GM21786 (cell line): ENCODE measurements around the gene ZNF215.
"Not testable (repeated sequence)": the region's sequence is repeated elsewhere in the genome, so short reads cannot be mapped to it uniquely, and the experiment has no call there.

Source experiments
- ATAC-seq: cut with Tn5 transposase; IDR thresholded peaks from one replicate; pipeline ENCODE4 v1.9.1; 2021; ENCODE audit not compliant: unreplicated experiment

ZNF215 gene

DNA sequence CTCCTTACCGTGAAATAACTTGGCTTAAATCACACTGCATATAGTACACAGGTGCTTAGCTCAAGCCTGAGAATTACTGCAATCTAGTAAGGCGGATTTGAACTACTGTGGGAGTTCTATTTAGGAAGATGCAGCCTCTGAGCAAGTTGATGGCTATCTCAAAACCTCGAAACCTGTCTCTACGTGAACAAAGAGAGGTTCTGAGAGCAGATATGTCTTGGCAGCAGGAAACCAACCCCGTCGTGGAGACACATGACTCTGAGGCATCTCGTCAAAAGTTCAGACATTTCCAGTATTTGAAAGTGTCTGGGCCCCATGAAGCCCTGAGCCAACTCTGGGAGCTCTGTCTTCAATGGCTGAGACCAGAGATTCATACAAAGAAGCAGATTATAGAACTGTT is 5.9 kb downstream of the ZNF215 start:
- no peak for ATAC-seq

DNA sequence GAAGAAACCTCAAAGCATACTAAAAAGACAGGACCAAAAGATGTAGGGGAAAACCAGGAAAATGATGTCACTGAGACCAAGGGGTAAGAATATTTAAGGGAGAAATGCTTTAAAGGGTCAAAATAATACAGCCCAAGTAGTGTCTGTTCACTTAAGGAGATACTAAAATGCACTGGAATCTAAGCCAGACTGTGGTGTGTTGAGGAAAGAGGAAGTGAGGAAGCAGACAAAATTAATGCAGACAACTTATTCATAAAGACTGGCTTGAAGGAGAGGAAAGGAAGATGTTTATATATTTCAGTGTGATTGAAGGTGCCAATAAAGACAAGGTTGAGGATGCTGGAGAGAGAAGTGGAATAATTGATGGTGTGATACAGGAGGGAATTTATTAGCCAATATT is 15.7 kb downstream of the ZNF215 start:
- peak; percentile 40 for ATAC-seq

DNA sequence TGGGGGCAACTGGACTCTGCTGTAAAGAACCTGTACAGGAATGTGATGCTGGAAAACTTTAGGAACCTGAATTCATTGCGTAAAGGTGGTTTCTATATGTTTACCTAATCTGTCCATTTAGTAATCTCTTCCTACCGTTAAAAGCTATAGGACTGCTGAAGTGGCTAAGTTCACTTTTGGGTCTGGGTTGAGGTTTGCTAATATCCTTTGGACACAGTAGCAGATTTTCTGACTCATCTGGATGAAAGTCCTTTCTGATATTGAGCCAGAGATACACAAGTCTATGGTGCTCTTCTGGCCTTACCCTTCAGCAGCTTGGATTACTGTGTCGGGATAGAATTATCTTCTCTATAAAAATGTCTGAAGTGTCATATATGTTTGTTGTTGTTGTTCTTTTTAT is 16.9 kb downstream of the ZNF215 start:
- no peak for ATAC-seq

DNA sequence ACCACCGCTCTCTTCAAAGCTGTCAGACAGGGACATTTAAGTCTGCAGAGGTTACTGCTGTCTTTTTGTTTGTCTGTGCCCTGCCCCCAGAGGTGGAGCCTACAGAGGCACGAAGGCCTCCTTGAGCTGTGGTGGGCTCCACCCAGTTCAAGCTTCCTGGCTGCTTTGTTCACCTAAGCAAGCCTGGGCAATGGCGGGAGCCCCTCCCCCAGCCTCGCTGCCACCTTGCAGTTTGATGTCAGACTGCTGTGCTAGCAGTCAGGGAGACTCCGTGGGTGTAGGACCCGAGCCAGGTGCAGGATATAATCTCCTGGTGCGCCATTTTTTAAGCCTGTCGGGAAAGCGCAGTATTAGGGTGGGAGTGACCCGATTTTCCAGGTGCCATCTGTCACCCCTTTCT is 28.0 kb downstream of the ZNF215 start:
- not testable (repeated sequence) for ATAC-seq

DNA sequence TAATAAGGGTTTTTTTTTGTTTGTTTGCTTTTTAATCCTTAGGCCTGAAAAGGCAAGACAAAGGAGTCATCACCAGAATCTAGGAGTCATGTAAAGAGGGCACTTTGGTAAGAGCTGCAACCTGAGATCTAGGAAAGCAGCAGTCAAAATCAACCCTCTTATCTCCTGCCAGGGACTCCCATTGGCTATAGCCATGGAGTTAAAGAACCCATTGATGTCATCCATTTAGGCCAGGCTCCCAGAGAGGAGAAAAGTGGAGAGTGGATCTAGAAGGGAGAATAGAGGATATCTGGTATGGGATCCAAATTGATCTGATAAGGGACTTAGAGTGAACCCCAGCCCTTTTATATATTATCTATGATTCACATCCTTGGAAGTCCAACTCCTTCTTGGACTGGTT is 35.9 kb downstream of the ZNF215 start:
- ATAC-seq, result no peak

DNA sequence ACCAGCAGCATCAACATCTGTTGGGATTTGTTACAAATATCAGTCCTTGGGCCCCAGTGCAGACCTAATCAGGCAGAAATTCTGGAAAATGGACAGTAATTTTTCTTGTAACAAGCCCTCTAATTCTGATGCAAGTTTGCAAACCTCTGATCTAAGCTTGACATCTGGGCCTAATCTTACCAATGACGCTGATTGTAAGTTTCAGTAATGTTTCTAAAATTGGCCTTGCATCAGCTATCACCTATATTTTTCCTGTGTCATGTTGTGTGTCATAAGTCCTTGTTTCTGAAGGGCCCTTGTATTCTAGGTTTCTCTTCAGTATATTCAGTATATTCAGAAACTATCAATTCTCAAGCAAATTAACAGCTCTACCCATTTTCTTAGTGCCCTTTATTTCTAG is 36.4 kb downstream of the ZNF215 start:
- no peak for ATAC-seq

DNA sequence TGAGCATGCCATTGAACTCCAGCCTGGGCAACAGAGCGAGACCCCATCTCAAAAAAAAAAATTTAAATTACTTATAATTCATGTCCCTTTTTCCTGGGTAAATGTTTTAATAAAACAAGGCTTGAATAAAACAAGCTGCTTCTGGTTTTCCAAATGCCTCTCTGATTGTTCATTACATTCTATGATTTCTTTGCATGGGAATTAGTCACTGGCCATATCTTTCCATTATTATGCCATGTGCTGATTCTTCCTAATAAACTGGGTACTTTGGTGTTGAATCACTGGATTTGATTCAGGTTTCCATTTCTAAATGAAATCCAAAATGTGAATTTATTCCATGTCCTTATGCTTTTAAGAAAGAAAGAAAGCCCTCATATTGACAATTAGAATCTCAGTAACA is 42.6 kb downstream of the ZNF215 start:
- no peak for ATAC-seq

DNA sequence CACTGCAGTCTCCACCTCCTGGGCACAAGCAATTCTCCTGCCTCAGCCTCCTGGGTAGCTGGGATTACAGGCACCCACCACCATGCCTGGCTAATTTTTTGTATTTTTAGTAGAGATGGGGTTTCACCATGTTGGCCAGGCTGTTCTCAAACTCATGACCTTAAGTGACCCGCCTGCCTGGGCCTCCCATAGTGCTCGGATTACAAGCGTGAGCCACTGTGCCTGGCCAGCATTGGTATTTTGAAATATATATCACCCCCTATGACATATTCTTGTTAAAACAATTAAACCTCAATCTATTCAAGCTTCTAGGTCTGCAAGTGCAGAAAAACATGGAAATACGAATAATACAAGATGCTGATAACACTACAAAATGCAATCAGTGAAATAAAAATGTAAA is 43.6 kb downstream of the ZNF215 start:
- not testable (repeated sequence) for ATAC-seq

DNA sequence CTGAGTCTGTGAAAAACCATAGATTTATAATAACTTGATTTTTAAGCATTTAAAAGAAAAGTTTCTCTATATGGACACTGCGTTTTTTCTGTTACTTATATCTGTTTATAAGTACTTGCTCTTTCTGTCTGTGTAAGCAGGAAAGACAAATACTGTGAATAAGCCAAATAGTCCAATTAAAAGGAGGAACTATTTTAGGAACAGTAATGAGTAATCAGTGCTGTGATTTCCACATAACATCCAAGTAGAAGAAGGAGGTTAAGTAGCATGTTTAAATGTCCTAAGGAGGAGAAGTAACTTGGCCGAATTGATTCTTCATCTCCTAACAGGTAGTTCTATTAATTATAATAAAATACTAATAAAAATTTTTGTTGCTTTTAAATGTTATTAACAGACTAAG is 53.1 kb downstream of the ZNF215 start:
- ATAC-seq, result no peak

DNA sequence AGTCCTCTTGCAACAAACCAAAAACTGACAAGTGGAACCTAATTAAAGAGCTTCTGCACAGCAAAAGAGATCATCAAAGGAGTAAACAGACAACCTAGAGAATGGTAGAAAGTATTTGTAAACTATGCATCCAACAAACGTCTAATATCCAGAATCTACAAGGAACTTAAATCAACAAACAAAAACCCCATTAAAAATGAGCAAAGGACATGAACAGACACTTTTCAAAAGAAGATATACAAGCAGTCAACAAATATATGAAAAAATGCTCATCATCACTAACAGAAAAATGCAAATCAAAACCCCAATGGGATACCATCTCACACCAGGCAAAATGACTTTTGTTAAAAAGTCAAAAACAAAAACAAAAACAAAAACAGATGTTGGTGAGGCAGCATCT is 60.3 kb downstream of the ZNF215 start:
- ATAC-seq, result no peak

DNA sequence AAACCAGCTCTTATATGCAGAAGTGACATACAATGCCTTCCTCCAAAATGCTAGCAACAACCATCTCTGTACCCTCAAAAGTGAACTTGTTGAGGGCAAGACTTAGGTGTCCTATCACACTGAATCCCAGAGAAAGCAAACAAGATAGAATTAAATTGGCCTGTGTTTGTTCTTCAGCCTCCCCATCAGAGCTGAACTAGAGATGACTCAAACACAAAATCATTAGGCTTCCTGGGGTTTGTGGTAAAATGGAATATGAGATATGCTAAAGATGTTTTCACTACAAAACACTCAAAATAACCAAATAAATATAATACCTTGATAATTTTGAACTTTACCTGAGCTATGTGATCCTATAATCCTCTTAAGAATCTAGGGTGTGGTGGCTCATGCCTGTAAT is 62.3 kb downstream of the ZNF215 start:
- ATAC-seq, result no peak

DNA sequence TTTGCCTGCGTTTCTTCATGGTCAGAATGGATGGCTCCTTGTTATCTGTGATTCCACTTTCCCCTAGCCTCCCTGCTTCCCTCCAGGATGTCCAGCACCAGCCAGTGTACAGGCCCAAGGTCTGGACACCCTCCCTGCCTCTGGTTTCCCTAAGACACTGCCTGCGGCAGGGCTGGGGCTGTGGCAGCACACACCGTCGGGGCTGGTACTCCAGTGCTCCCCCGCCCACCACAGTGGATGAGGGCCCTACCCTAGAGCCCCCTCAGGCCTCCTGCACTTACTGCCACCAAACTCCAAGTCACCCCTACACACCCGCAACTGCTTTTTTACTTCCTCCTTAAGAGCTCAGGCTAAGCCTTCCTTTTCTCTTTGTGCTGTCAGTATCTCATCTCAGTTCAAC is 65.0 kb downstream of the ZNF215 start:
- ATAC-seq, result no peak

DNA sequence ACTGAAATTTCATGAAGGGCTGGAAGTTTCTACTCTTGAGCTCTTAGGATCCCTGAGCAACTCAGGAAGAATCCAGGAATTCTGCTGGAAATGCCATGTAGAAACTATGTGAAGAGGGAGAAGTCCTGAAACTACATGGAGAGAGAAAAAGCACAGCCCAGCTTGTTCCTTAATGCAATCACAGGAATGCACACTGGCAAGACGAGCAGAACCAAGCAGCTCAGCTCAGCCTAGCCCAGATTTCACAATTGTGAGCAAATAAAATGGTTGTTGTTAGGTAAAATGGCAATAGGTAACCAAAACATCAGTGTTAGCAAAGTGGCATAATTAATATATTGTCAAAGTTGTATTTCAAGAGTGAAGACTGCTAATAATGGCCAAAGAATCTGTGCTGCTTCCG is 65.8 kb downstream of the ZNF215 start:
- no peak for ATAC-seq

DNA sequence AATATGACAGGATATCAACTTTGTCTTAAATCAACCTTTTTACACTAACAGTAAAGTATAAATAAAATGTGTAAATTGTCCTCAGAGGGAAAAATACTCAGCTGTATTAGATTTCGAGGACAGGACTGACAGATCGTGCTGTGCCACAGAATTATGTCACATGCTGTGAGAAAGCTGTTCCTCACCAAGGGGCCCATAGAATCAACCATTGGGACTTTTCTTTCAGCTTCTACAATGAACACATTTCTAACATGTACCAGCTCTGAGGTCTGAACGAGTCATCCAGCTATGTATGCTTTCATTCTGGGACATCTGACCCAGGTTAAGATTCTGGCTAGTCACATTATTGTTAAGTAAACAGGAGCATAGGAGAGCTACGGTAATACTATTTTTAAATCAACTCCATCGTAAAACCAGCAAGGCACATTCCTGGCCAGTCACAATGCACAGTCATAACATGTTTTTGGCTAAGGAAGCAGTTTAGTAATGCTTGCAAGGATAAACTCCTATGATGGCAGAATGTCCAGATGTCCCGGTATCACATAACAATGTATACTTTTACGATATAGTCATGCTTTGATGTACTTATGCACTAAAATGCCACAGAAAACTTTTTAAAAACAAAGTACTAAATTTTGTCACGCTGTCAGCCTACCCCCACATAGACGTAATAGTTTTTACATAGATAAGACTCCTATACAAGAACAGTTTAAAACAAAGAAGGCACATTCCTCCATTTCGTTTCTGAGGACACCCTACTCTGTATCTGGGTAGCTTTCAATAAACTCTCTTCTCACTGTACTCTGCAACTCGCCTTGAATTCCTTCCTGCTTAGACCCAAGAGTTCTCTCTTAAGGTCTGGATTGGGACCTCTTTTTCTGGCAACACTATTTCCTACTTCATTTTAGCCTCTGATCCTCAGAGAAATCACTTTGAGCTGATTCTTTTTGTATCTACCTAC is 66.5 kb downstream of the ZNF215 start:
- no peak for ATAC-seq

DNA sequence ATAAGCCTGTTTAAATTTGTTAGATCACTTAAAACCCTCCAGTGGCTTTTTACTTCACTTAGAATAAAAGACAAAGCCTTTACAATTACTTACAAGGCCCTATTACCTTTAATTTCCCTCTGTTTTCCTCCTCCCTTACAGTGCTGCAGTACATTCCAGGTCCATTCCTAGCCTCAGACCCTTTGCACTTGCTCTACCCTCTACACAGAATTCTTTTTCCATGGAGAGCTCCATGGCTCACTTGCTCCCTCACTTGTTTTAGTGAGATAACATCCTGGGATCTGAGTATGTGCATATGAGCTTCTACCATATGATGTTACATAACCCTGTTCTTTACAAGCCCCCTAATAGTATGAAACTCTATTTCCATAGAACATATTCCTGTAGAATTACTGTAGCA is 69.5 kb downstream of the ZNF215 start:
- no peak for ATAC-seq

DNA sequence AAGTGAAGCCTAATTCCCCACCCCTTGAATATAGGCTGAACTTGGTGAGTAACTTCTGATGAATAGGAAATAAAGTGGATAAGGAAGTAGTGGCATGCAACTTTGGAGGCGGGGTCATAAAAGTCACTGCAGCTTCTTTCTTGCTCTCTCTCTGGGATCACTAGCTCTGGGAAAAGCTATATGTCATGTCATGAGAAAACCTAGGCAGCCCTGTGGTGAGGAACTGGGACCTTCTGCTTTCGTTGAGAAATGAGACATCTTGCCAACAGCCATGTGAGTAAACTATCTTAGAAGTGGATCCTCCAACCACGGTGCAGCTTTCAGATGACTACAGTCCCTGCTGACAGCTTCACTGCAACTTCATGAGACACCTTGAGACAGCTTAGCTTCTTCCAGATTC is 78.3 kb downstream of the ZNF215 start:
- no peak for ATAC-seq
